NB4 (cell line): ENCODE measurements around the gene GPR4.

Source experiments
- POLR2A ChIP-seq: IDR thresholded peaks from 2 replicates; pipeline ENCODE4 v1.6.1; 2011; ENCODE audit warnings: mild to moderate bottlenecking; ENCODE audit not compliant: insufficient read length; ENCODE audit errors: extremely low read depth
- TF ChIP-seq, protein P1 (sequence below): IDR thresholded peaks from one replicate; pipeline ENCODE4 v1.5.1; 2012; ENCODE audit warnings: low read depth, low read length
- TF ChIP-seq, protein P2 (sequence below): IDR thresholded peaks from 2 replicates; pipeline ENCODE4 v1.6.1; 2011; ENCODE audit warnings: low read depth, low read length

GRCh38 chr19:45645631-45646344 is 43.8 kb upstream of the GPR4 start:
- TF ChIP-seq, protein P1, sequence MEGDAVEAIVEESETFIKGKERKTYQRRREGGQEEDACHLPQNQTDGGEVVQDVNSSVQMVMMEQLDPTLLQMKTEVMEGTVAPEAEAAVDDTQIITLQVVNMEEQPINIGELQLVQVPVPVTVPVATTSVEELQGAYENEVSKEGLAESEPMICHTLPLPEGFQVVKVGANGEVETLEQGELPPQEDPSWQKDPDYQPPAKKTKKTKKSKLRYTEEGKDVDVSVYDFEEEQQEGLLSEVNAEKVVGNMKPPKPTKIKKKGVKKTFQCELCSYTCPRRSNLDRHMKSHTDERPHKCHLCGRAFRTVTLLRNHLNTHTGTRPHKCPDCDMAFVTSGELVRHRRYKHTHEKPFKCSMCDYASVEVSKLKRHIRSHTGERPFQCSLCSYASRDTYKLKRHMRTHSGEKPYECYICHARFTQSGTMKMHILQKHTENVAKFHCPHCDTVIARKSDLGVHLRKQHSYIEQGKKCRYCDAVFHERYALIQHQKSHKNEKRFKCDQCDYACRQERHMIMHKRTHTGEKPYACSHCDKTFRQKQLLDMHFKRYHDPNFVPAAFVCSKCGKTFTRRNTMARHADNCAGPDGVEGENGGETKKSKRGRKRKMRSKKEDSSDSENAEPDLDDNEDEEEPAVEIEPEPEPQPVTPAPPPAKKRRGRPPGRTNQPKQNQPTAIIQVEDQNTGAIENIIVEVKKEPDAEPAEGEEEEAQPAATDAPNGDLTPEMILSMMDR: no peak
- no peak for TF ChIP-seq POLR2A
- TF ChIP-seq, protein P2, sequence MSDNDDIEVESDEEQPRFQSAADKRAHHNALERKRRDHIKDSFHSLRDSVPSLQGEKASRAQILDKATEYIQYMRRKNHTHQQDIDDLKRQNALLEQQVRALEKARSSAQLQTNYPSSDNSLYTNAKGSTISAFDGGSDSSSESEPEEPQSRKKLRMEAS: 0 out of 2 replicates have a peak, but pooled peaks have one; percentile 19
